Activated CD8-positive, alpha-beta T cell treated with anti-CD3 and anti-CD28 coated beads for 36 hours (primary cell): ENCODE data around the gene SUSD4. TPM values are rescaled to one million over a fixed set of nuclear protein-coding genes. Genes with fewer than 3 reads are reported as not detected.

Experiments used
- ATAC-seq: fragments of 200-7000 bp; cut with Tn5 transposase; one replicate; pipeline ENCODE4 v1.10.0; 2021; ENCODE audit warnings: mild to moderate bottlenecking, moderate library complexity
- CTCF ChIA-PET: fragments of 350-600 bp; sonication (Branson Sonifier 250); formaldehyde crosslinking; loops from one replicate; lab custom pipeline; 2021; ENCODE audit warnings: antibody characterized with exemption; lab: Charles Lee
- POLR2A ChIA-PET: fragments of 350-600 bp; sonication (Branson Sonifier 250); formaldehyde crosslinking; loops from one replicate; lab custom pipeline; 2021; ENCODE audit warnings: antibody characterized with exemption; lab: Charles Lee
- DNase-seq: peaks from one replicate; pipeline ENCODE4 v3.0.0-alpha.2; 2020
- H3K27ac Mint-ChIP-seq: one replicate; pipeline ENCODE4 v1.8.0; 2021; ENCODE audit warnings: mild to moderate bottlenecking, mixed read lengths
- H3K27me3 Mint-ChIP-seq: one replicate; pipeline ENCODE4 v1.8.0; 2021; ENCODE audit warnings: mixed read lengths
- H3K36me3 Mint-ChIP-seq: one replicate; pipeline ENCODE4 v1.8.0; 2021; ENCODE audit warnings: low read depth, mixed read lengths
- H3K4me1 Mint-ChIP-seq: one replicate; pipeline ENCODE4 v1.8.0; 2021; ENCODE audit warnings: low read depth, mixed read lengths
- H3K4me3 Mint-ChIP-seq: one replicate; pipeline ENCODE4 v1.8.0; 2021; ENCODE audit warnings: mild to moderate bottlenecking, moderate library complexity, mixed read lengths
- H3K9me3 Mint-ChIP-seq: one replicate; pipeline ENCODE4 v1.8.0; 2021; ENCODE audit warnings: mixed read lengths
- intact Hi-C: fragments of 100-400 bp; cut with micrococcal nuclease; formaldehyde crosslinking; loops from one replicate; pipeline ENCODE4 v1.10.0; 2022
- total RNA-seq, 2 experiments: library from RNA; stranded (reverse); gene quantifications; one replicate each; pipeline ENCODE4 v1.2.3, GENCODE V29; 2021
- TF ChIP-seq, protein P1 (sequence below): fragments of 200-600 bp; IDR thresholded peaks from one replicate; pipeline ENCODE4 v1.8.0; 2022; ENCODE audit warnings: antibody characterized with exemption, mild to moderate bottlenecking

The SUSD4 gene
- total RNA-seq, 2 experiments from 2014 or later, result 0.29 to 0.43 TPM

GRCh38 chr1:223222377-223222776 lies 141.6 kb downstream of the SUSD4 start:
- DNase-seq, result no peak
- POLR2A ChIA-PET, result no interaction called here
- no peak for ATAC-seq
- Mint-ChIP-seq H3K9me3 (peaks cover 5% of the 10 kb centered on the region), H3K36me3 (peaks cover 2% of the 10 kb centered on the region), H3K4me3 (no peak overlapping the region), H3K4me1 (no peaks in the 10 kb centered on the region), H3K27me3 (no peaks in the 10 kb centered on the region), H3K27ac (no peak overlapping the region)
- TF ChIP-seq, protein P1, sequence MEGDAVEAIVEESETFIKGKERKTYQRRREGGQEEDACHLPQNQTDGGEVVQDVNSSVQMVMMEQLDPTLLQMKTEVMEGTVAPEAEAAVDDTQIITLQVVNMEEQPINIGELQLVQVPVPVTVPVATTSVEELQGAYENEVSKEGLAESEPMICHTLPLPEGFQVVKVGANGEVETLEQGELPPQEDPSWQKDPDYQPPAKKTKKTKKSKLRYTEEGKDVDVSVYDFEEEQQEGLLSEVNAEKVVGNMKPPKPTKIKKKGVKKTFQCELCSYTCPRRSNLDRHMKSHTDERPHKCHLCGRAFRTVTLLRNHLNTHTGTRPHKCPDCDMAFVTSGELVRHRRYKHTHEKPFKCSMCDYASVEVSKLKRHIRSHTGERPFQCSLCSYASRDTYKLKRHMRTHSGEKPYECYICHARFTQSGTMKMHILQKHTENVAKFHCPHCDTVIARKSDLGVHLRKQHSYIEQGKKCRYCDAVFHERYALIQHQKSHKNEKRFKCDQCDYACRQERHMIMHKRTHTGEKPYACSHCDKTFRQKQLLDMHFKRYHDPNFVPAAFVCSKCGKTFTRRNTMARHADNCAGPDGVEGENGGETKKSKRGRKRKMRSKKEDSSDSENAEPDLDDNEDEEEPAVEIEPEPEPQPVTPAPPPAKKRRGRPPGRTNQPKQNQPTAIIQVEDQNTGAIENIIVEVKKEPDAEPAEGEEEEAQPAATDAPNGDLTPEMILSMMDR, result no peak
- CTCF ChIA-PET, result no interaction called here
- intact Hi-C loops, result no loop called here

DNA sequence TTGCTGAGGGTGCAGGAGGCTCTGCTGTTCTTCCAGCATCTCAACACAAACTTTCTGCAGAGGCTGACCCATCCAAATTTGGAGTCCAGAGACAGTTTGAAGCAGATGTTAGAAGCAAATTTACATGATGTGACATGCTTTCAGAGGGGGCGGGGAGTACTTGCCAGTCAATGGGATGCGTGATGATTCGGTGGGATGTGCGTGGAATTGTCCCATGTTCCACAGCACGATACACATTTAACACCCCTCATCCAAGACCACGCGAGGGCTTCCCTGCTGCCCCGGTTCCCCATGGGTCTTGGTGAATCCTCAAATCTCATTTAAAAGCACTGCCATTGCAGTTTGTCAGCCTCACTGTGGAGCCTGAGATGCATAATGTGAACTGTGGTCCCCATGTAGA lies 142.3 kb downstream of the SUSD4 start:
- ChIA-PET POLR2A (no interaction called here), CTCF (no interaction called here)
- Mint-ChIP-seq H3K4me3 (no peak overlapping the region), H3K36me3 (peaks cover 2% of the 10 kb centered on the region), H3K4me1 (no peaks in the 10 kb centered on the region), H3K27ac (no peak overlapping the region), H3K9me3 (peaks cover 5% of the 10 kb centered on the region), H3K27me3 (no peaks in the 10 kb centered on the region)
- DNase-seq (no peak), ATAC-seq (no peak)
- intact Hi-C loops, result no loop called here
- TF ChIP-seq, protein P1, result no peak

- POLR2A ChIA-PET, result no interaction called here
- no peak overlapping the region for H3K27ac Mint-ChIP-seq
- peaks cover 2% of the 10 kb centered on the region for H3K36me3 Mint-ChIP-seq
- no peak overlapping the region for H3K4me3 Mint-ChIP-seq
- intact Hi-C loops, result no loop called here
- no peaks in the 10 kb centered on the region for H3K4me1 Mint-ChIP-seq
- CTCF ChIA-PET, result interaction anchor here (0.9 to 3.2 kb wide), 3 partner anchors 22 to 96 kb away, joined by 3 to 9 read pairs (median 4); no protein-coding TSS in a partner anchor
- H3K9me3 Mint-ChIP-seq, result peaks cover 5% of the 10 kb centered on the region
- DNase-seq (no peak), ATAC-seq (no peak)
- TF ChIP-seq, protein P1, result no peak
- H3K27me3 Mint-ChIP-seq, result no peaks in the 10 kb centered on the region
Measured at GRCh38 chr1:223219846-223220610, 143.9 kb downstream of the SUSD4 start.

DNA sequence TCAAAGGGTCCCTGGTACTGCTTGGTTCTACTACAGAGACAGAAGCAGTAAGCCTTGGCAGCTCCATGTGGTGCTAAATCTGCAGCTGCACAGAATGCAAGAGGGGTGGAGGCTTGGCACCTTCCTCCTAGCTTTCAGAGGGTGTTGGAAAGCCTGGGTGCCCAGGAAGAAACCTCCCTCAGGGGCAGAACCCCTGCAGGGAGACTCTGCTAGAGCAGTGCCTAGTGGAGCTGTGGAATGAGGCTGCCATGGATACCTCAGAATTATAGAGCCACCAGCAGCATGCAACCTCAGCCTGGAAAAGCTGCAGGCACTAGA lies 144.7 kb downstream of the SUSD4 start:
- Mint-ChIP-seq H3K4me3 (no peak overlapping the region), H3K9me3 (peaks cover 5% of the 10 kb centered on the region), H3K27me3 (no peaks in the 10 kb centered on the region), H3K27ac (no peak overlapping the region), H3K4me1 (no peaks in the 10 kb centered on the region), H3K36me3 (peaks cover 2% of the 10 kb centered on the region)
- ChIA-PET POLR2A (interaction anchor here (0.6 kb wide), 1 partner anchor 386 kb away, joined by 4 read pairs; no protein-coding TSS in a partner anchor), CTCF (interaction anchor here (0.9 to 3.2 kb wide), 3 partner anchors 21 to 96 kb away, joined by 3 to 9 read pairs (median 4); no protein-coding TSS in a partner anchor)
- DNase-seq, result no peak
- no peak for ATAC-seq
- intact Hi-C loops, result no loop called here
- TF ChIP-seq, protein P1, result no peak

- CTCF ChIA-PET, result interaction anchor here (3.2 kb wide), 1 partner anchor 84 kb away, joined by 9 read pairs; no protein-coding TSS in a partner anchor
- intact Hi-C loops, result no loop called here
- peaks cover 5% of the 10 kb centered on the region for H3K9me3 Mint-ChIP-seq
- H3K4me1 Mint-ChIP-seq, result no peaks in the 10 kb centered on the region
- ATAC-seq (no peak), DNase-seq (no peak)
- peaks cover 2% of the 10 kb centered on the region for H3K36me3 Mint-ChIP-seq
- no peak overlapping the region for H3K4me3 Mint-ChIP-seq
- H3K27me3 Mint-ChIP-seq, result no peaks in the 10 kb centered on the region
- POLR2A ChIA-PET, result no interaction called here
- TF ChIP-seq, protein P1, result no peak
- no peak overlapping the region for H3K27ac Mint-ChIP-seq
Measured at GRCh38 chr1:223217781-223218180, 146.2 kb downstream of the SUSD4 start.
